Activated naive CD4-positive, alpha-beta T cell treated with anti-CD3 and anti-CD28 coated beads, Interleukin-2, amount 10 ng/mL, durations not matched to agents 7 days and 5 days (primary cell): ENCODE results near the gene XPNPEP3.
A peak's percentile ranks its signal among the peaks of the same experiment; 100 is the strongest.
"Not testable (repeated sequence)": the region's sequence is repeated elsewhere in the genome, so short reads cannot be mapped to it uniquely, and the experiment has no call there.

Source experiments
- CTCF ChIA-PET: fragments of 350-600 bp; sonication (Branson Sonifier 250); formaldehyde crosslinking; loops from one replicate; lab custom pipeline; 2021; ENCODE audit warnings: antibody characterized with exemption; lab: Charles Lee
- DNase-seq: peaks from one replicate; pipeline ENCODE4 v3.0.0-alpha.2; 2020
- H3K27ac Mint-ChIP-seq: one replicate; pipeline ENCODE4 v1.8.0; 2021; ENCODE audit warnings: mild to moderate bottlenecking, moderate library complexity, mixed read lengths
- H3K27me3 Mint-ChIP-seq: one replicate; pipeline ENCODE4 v1.8.0; 2021; ENCODE audit warnings: mild to moderate bottlenecking, mixed read lengths
- H3K36me3 Mint-ChIP-seq: one replicate; pipeline ENCODE4 v1.8.0; 2021; ENCODE audit warnings: mixed read lengths
- H3K4me1 Mint-ChIP-seq: one replicate; pipeline ENCODE4 v1.8.0; 2021; ENCODE audit warnings: mixed read lengths
- H3K4me3 Mint-ChIP-seq: one replicate; pipeline ENCODE4 v1.8.0; 2021; ENCODE audit warnings: mild to moderate bottlenecking, moderate library complexity, mixed read lengths
- H3K9me3 Mint-ChIP-seq: one replicate; pipeline ENCODE4 v1.8.0; 2021; ENCODE audit warnings: mixed read lengths

Gene XPNPEP3

DNA sequence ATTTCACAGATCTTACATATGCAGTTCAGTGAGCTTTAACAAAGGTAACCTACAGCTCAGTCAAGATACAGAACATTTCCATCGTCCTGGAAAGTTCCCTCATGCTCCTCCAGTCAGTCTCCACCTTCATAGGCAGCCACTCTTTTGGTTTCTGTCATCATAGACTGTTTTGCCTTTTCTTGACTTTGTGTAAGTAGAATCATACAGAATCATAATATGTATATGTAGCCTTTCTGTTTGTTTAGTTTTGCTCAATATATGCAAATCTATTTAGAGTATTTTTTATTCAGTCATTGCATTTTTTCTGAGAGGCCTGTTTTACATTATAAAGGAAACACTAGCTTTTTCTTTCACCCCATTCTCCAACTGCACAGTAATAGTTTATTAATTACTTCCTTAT, 20.0 kb downstream of the XPNPEP3 start:
- Mint-ChIP-seq H3K4me3 (no peak overlapping the region), H3K9me3 (no peaks in the 10 kb centered on the region), H3K27ac (no peak overlapping the region), H3K36me3 (no peaks in the 10 kb centered on the region), H3K4me1 (no peaks in the 10 kb centered on the region), H3K27me3 (no peaks in the 10 kb centered on the region)
- no peak for DNase-seq
- CTCF ChIA-PET, result interaction anchor here (1.1 to 1.5 kb wide), 2 partner anchors 10 to 46 kb away, joined by 4 read pairs; no protein-coding TSS in a partner anchor

DNA sequence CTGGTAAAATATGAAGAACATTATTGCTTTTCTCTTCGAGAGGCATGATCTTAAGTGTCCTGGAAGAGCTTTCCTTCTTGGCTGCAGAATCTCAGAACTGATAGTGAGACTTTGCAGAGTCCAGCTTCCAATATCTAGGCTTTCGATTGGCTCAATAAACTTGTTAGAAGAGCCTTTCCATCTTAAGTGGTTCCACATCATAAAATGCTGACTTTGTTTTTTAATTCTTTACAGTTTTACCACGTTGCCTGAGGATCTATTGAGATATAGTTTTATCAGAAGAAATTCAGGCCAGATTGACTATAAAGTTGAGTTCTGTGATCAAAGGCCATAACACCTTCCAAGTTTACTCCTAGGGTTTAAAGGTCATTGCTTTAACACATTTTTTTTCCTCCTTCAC, 20.5 kb downstream of the XPNPEP3 start:
- H3K4me3 Mint-ChIP-seq, result no peak overlapping the region
- no peaks in the 10 kb centered on the region for H3K27me3 Mint-ChIP-seq
- H3K27ac Mint-ChIP-seq, result no peak overlapping the region
- CTCF ChIA-PET, result interaction anchor here (1.5 kb wide), 1 partner anchor 11 kb away, joined by 4 read pairs; no protein-coding TSS in a partner anchor
- no peaks in the 10 kb centered on the region for H3K36me3 Mint-ChIP-seq
- DNase-seq, result no peak
- H3K4me1 Mint-ChIP-seq, result no peaks in the 10 kb centered on the region
- no peaks in the 10 kb centered on the region for H3K9me3 Mint-ChIP-seq

DNA sequence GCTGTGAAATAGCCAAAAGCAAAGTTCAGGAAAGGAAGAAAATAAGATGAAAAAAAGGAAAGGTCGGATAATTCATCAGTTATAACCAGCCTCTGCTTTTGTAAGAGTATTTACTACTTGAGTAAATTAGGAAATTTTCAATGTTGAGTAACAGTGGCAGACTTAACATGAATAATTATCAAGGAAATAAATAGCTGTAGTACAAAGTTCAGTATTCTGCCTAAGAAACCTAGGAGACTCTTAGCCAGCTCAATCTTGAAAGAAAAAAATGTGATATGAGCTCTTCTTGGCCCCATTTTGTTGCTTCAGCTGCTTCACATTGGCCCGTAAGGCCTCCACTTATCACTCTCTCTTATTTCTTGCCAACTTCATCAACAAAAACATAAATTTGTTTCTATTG, 22.0 kb downstream of the XPNPEP3 start:
- CTCF ChIA-PET, result no interaction called here
- Mint-ChIP-seq H3K4me3 (no peak overlapping the region), H3K27me3 (no peaks in the 10 kb centered on the region)

DNA sequence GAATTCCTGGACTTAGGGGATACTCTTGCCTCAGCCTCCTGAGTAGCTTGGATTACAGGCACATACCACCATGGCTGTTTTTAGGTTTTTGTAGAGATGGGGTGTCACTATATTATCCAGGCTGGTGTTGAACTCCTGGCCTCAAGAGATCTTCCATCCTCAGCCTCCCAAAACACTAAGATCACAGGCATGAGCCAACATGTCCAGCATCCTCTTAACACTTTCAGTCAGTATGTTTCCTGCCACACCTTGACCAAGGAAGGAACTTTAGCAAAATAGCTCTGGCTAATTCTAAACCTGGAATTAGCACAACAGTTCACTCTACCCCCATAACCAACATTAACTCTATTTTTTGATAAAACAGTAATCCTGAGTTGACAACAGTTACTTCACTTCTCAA, 32.2 kb downstream of the XPNPEP3 start:
- no peak for DNase-seq
- H3K27me3 Mint-ChIP-seq, result no peaks in the 10 kb centered on the region
- H3K27ac Mint-ChIP-seq, result peak overlapping the region; percentile 39
- H3K4me3 Mint-ChIP-seq, result no peak overlapping the region
- H3K4me1 Mint-ChIP-seq, result peaks cover 8% of the 10 kb centered on the region
- H3K9me3 Mint-ChIP-seq, result no peaks in the 10 kb centered on the region
- peaks cover 17% of the 10 kb centered on the region for H3K36me3 Mint-ChIP-seq
- CTCF ChIA-PET, result no interaction called here

More for the DNA sequence above, 22.0 kb downstream of the XPNPEP3 start:
- no peaks in the 10 kb centered on the region for H3K9me3 Mint-ChIP-seq
- no peak for DNase-seq
- H3K4me1 Mint-ChIP-seq, result no peaks in the 10 kb centered on the region
- no peak overlapping the region for H3K27ac Mint-ChIP-seq
- peaks cover 2% of the 10 kb centered on the region for H3K36me3 Mint-ChIP-seq

DNA sequence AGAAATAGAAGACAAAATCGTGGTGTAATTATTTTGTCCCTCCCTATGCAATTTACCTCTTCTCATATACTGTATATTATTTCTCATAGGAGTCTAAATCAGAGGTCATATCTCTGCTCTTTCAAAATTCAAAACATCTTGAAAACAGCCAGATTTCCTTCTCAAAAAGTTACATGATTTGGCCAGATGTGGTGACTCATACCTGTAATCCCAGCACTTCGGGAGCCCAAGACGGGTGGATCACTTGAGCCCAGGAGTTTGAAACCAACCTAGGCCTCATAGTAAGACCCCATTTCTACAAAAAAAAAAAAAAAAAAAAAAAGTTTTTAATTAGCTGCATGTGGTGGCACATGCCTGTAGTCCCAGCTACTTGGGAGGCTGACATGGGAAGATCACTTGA, 33.9 kb downstream of the XPNPEP3 start:
- CTCF ChIA-PET, result no interaction called here
- H3K27ac Mint-ChIP-seq, result no peak overlapping the region
- no peaks in the 10 kb centered on the region for H3K9me3 Mint-ChIP-seq
- peaks cover 8% of the 10 kb centered on the region for H3K4me1 Mint-ChIP-seq
- peaks cover 17% of the 10 kb centered on the region for H3K36me3 Mint-ChIP-seq
- H3K4me3 Mint-ChIP-seq, result no peak overlapping the region
- no peak for DNase-seq
- H3K27me3 Mint-ChIP-seq, result no peaks in the 10 kb centered on the region

DNA sequence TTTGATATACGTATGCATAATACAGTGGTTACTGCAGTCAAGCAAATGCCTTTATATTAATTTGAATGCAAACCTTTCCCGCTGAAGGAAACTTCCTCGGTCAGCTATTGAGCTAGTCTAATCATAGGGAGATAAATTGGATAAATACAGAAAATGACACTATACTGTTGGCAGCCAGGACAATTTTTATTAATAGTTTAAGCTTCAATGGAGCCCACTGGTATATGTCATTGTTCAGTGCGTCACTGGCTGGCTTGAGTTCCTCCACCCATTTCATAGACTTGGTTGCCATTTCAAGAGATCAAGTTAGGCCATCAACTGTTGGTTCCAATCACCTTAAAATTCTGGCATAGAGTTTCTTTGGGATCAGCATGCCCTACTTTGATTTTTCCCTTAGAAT, 37.5 kb downstream of the XPNPEP3 start:
- no peak for DNase-seq
- H3K27ac Mint-ChIP-seq, result no peak overlapping the region
- no peaks in the 10 kb centered on the region for H3K27me3 Mint-ChIP-seq
- no peaks in the 10 kb centered on the region for H3K9me3 Mint-ChIP-seq
- no peak overlapping the region for H3K4me3 Mint-ChIP-seq
- CTCF ChIA-PET, result no interaction called here
- H3K36me3 Mint-ChIP-seq, result peaks cover under 1% of the 10 kb centered on the region
- peaks cover 9% of the 10 kb centered on the region for H3K4me1 Mint-ChIP-seq

DNA sequence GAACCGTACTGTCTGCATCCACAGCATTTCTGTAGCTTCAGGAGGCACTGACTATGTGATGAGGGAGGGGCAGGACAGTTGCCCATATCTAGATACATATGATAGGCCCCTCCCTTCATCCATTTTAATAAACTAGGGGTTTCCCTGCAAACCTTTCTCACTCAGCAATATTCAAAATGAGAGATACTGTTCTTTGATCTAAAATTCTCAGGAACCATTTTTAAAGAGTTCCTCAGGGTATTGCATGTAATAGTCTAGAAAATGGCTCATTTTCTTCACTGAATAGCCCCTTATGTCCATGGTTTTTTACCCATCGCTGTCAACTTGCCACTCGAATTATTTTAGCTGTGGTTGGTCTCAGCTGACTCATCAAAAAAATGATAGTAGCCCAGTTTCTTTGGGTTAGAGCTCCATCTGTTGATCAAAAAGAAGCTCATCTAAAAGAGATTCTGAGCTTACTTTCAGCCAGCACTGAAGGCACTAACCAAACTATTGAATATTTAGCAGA, 42.0 kb downstream of the XPNPEP3 start:
- Mint-ChIP-seq H3K4me3 (no peak overlapping the region), H3K27ac (no peak overlapping the region)
- peak; percentile 23 for DNase-seq

DNA sequence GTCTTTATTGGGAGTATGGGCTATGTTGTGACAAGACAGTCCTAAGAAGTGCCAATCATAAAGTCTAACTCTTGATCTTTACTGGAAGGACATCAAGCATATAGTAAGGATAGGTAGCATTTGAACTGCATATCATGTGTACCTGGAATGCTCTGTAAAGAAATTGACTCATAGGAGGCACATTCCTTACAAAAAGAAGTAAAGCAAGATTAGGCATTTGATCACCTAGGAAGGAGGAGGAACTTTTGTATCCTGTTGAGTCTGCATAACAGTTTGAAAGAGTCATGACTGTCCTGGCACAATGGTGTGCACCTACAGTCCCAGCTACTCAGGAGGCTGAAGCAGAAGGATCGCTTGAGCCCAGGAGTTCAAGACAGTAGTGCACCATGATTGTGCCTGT, 47.2 kb downstream of the XPNPEP3 start:
- Mint-ChIP-seq H3K4me3 (no peak overlapping the region), H3K4me1 (peaks cover 2% of the 10 kb centered on the region), H3K27me3 (no peaks in the 10 kb centered on the region), H3K27ac (no peak overlapping the region), H3K9me3 (no peaks in the 10 kb centered on the region), H3K36me3 (peaks cover 2% of the 10 kb centered on the region)
- CTCF ChIA-PET, result interaction anchor here (1.2 to 1.4 kb wide), 2 partner anchors 10 to 467 kb away, joined by 3 to 6 read pairs; no protein-coding TSS in a partner anchor
- DNase-seq, result no peak

More for the DNA sequence above, 42.0 kb downstream of the XPNPEP3 start:
- H3K36me3 Mint-ChIP-seq, result no peaks in the 10 kb centered on the region
- CTCF ChIA-PET, result interaction anchor here (0.6 to 2.9 kb wide), 28 partner anchors 9 to 551 kb away, joined by 3 to 47 read pairs (median 4); partner anchors contain the start of gene XPNPEP3
- no peaks in the 10 kb centered on the region for H3K9me3 Mint-ChIP-seq
- H3K27me3 Mint-ChIP-seq, result no peaks in the 10 kb centered on the region
- peaks cover 8% of the 10 kb centered on the region for H3K4me1 Mint-ChIP-seq

DNA sequence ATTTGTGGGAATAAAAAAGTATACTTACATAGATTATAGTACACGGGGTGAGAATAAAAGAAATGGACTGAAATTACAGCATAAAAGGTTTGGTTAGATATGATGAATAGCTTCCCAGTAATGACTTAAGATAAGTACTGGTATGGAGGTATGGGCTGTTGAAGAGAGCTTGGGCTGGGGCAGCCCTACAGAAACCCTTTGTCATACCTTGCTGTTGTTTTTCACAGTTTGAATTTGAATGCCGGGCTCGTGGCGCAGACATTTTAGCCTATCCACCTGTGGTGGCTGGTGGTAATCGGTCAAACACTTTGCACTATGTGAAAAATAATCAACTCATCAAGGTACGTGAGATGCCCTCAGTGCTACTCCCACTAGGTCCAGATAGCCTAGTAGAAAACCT, 51.9 kb downstream of the XPNPEP3 start:
- Mint-ChIP-seq H3K4me3 (no peak overlapping the region), H3K9me3 (no peaks in the 10 kb centered on the region), H3K27ac (no peak overlapping the region), H3K36me3 (peaks cover 4% of the 10 kb centered on the region), H3K4me1 (no peaks in the 10 kb centered on the region), H3K27me3 (no peaks in the 10 kb centered on the region)
- no peak for DNase-seq
- CTCF ChIA-PET, result interaction anchor here (2.1 kb wide), 1 partner anchor 10 kb away, joined by 8 read pairs; no protein-coding TSS in a partner anchor

DNA sequence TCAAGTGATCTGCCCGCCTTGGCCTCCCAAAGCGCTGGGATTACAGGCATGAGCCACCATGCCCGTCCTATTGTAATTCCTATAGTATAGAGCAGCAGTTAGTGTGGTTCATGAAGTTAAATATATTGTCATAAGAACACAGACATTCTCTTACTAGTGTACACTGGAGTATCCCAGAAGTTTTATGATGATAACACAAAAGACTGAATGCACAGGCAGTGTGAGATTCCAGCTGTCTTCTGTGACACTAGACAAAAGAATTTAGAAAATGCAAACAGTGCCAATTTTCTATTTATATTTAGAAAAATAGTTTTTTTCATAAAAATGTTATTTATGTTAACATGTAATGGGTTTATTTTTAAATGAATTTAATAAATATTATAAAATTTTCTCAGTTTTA, 54.8 kb downstream of the XPNPEP3 start:
- CTCF ChIA-PET, result interaction anchor here (2.0 kb wide), 1 partner anchor 11 kb away, joined by 8 read pairs; no protein-coding TSS in a partner anchor
- Mint-ChIP-seq H3K27me3 (no peaks in the 10 kb centered on the region), H3K9me3 (no peaks in the 10 kb centered on the region), H3K4me3 (no peak overlapping the region), H3K36me3 (peaks cover 7% of the 10 kb centered on the region), H3K4me1 (no peaks in the 10 kb centered on the region), H3K27ac (no peak overlapping the region)
- DNase-seq, result no peak

DNA sequence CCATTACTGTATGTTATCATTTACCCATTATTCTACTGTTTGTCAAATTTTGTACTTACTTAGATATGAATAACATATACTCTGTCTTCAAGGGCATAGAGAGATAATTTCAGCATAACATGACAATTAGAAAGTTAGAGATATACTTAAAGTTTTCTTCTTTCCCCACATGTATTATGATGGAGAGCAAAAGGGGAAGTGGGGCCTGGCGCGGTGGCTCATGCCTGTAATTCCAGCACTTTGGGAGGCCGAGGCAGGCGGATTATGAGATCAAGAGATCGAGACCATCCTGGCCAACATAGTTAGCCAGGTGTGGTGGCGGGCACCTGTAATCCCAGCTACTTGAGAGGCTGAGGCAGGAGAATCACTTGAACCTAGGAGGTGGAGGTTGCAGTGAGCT, 56.0 kb downstream of the XPNPEP3 start:
- not testable (repeated sequence) for H3K4me1 Mint-ChIP-seq, DNase-seq, H3K9me3 Mint-ChIP-seq, H3K36me3 Mint-ChIP-seq, H3K4me3 Mint-ChIP-seq, H3K27ac Mint-ChIP-seq, H3K27me3 Mint-ChIP-seq
- CTCF ChIA-PET, result interaction anchor here (2.0 kb wide), 1 partner anchor 9 kb away, joined by 8 read pairs; no protein-coding TSS in a partner anchor

DNA sequence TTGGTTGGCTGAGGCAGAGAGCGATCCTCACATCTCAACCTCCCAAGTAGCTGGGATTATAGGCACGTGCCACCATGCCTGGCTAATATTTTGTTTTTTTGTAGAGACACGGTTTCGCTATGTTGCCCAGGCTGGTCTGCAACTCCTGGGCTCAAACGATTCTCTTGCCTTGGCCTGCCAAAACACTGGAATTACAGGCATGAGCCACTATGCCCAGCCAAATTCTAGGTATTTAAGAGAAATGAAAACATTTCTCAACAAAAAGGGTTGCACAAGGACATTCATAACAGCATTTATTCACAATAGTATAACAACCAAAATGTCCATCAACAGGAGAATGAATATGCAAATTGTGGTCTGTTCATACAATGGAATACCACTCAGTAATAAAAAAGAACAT, 62.5 kb downstream of the XPNPEP3 start:
- no peak for DNase-seq
- CTCF ChIA-PET, result interaction anchor here (1.6 kb wide), 1 partner anchor 318 kb away, joined by 7 read pairs; no protein-coding TSS in a partner anchor
- Mint-ChIP-seq H3K4me1 (peaks cover 4% of the 10 kb centered on the region), H3K9me3 (no peaks in the 10 kb centered on the region), H3K4me3 (no peak overlapping the region), H3K36me3 (peaks cover 11% of the 10 kb centered on the region), H3K27me3 (no peaks in the 10 kb centered on the region), H3K27ac (no peak overlapping the region)

DNA sequence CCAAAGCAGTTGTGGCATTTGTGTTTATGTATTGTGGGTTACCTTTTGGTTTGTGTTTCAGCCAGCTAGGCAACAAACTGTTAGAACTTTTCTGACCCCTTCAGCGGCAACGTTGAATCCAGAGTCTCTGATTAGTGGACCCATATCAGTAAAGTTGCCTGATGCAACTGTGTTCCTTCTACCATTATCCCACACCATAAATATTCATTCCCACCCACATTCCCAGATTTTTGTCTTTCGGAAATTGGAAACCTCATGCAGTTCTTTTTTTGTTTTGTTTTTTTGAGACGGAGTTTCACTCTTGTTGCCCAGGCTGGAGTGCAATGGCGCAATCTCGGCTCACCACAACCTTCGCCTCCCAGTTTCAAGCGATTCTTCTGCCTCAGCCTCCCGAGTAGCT, 63.6 kb downstream of the XPNPEP3 start:
- no peak for DNase-seq
- Mint-ChIP-seq H3K36me3 (peaks cover 11% of the 10 kb centered on the region), H3K9me3 (no peaks in the 10 kb centered on the region), H3K4me3 (no peak overlapping the region), H3K27ac (no peak overlapping the region), H3K27me3 (no peaks in the 10 kb centered on the region), H3K4me1 (peaks cover 4% of the 10 kb centered on the region)
- CTCF ChIA-PET, result interaction anchor here (0.7 to 5.3 kb wide), 2 partner anchors 137 to 316 kb away, joined by 4 to 113 read pairs; no protein-coding TSS in a partner anchor

DNA sequence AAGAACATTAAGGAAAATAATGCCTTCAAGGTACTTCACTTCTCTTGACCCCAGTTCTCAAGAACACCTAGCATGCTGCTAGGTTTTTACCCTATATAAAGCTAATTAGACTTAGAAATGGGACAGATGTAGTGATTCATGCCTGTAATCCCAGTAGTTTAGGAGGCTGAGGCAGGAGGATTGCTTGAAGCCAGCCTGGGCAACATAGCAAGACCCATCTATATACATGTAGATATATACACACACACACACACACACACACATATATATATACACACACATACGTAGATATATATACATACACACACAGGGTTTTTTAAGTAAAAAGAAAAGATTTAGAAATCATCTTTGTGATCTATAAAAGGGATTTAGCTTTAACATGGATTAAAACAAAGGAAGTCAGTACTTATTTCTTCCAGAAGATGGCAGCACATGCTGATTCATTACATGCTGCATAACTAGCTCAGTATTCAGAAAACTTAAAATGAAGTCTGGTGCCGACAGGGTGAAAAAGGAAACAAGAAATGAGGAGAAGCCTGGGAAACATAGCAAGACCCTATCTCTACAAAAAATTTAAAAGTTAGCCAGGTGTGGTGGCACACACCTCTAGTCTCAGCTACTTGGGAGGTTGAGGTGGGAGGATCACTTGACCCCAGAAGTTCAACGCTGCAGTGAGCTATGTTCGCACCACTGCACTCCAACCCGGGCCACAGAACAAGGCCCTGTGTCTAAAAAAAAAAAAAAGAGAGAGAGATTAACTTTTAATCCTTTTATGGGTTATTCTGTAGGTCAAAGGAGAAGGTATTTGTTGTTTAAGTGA, 65.7 kb downstream of the XPNPEP3 start:
- peaks cover 12% of the 10 kb centered on the region for H3K36me3 Mint-ChIP-seq
- peak overlapping the region; percentile 2 for H3K27ac Mint-ChIP-seq
- peak; percentile 21 for DNase-seq
- H3K9me3 Mint-ChIP-seq, result no peaks in the 10 kb centered on the region
- peaks cover 4% of the 10 kb centered on the region for H3K4me1 Mint-ChIP-seq
- no peaks in the 10 kb centered on the region for H3K27me3 Mint-ChIP-seq
- H3K4me3 Mint-ChIP-seq, result no peak overlapping the region
- CTCF ChIA-PET, result interaction anchor here (0.6 to 5.3 kb wide), 41 partner anchors 8 to 591 kb away, joined by 3 to 113 read pairs (median 4); partner anchors contain the start of gene CHADL
